Measurements from ENCODE around the gene UBN2.

The UBN2 gene

GRCh38 chr7:139231513-139232376 lies 708 bp downstream of the UBN2 start (continued):
- TF ChIP-seq PATZ1 (tag by site-specific recombination; IDR thresholded peaks at IDR 0.05) = peak; percentile 76; the same call in 1 of the 2 replicates
- TF ChIP-seq ZIC2 (tag by site-specific recombination; IDR thresholded peaks at IDR 0.05) = peak; percentile 74
- TF ChIP-seq ZBTB6 (tag by site-specific recombination; IDR thresholded peaks at IDR 0.05) = no peak

- Histone ChIP-seq H3K4me3 (ENCODE audit: low read depth, low read length) (peak overlapping the region; percentile 100), H3K4me1 (ENCODE audit: control insufficient read depth, insufficient read depth, low read length) (0 out of 2 replicates have a peak, but pooled peaks cover 3% of the 10 kb centered on the region), H3K27ac (ENCODE audit: extremely low read depth, low read depth, low read length) (no peak overlapping the region), H3K9me3 (ENCODE audit: control insufficient read depth, insufficient read depth, low read depth, low read length) (no peaks in the 10 kb centered on the region), H3K36me3 (ENCODE audit: control insufficient read depth in 2 of 2, insufficient read depth in 1 of 2, low read length in 2 of 2) (peaks cover 2 to 3% of the 10 kb centered on the region in 2 experiments; a peak in 2 of 3 replicates)
- CTCF ChIA-PET = no interaction called here
- POLR2A ChIA-PET = no interaction called here
- TF ChIP-seq AEBP2 (tag by site-specific recombination; IDR thresholded peaks at IDR 0.05; ENCODE audit: borderline replicate concordance) (no peak), ZNF837 (tag by site-specific recombination; IDR thresholded peaks at IDR 0.05) (no peak), ZNF513 (tag by site-specific recombination; IDR thresholded peaks at IDR 0.05) (peak; percentile 95), ZNF354C (tag by site-specific recombination; IDR thresholded peaks at IDR 0.05; ENCODE audit: borderline replicate concordance, low read depth) (no peak), KLF7 (tag by site-specific recombination; IDR thresholded peaks at IDR 0.05; ENCODE audit: borderline replicate concordance) (no peak), FEZF1 (tag by site-specific recombination; IDR thresholded peaks at IDR 0.05) (no peak), ZNF311 (tag by site-specific recombination; IDR thresholded peaks at IDR 0.05; ENCODE audit: borderline replicate concordance) (no peak), ZNF433 (tag by site-specific recombination; IDR thresholded peaks at IDR 0.05; ENCODE audit: low read depth) (no peak), ZNF335 (tag by site-specific recombination; conservative IDR thresholded peaks at IDR 0.05) (peak; percentile 57; the same call in 1 of the 2 replicates), ZNF449 (tag by site-specific recombination; IDR thresholded peaks at IDR 0.05) (0 out of 2 replicates have a peak, but pooled peaks have one; percentile 18), ZNF548 (tag by site-specific recombination; IDR thresholded peaks at IDR 0.05) (no peak), TRIM28 (IDR thresholded peaks at IDR 0.05; ENCODE audit: borderline replicate concordance, low read length) (no peak), PATZ1 (tag by site-specific recombination; IDR thresholded peaks at IDR 0.05) (0 out of 2 replicates have a peak, but pooled peaks have one; percentile 30), ZNF660 (tag by site-specific recombination; IDR thresholded peaks at IDR 0.05) (0 out of 2 replicates have a peak, but pooled peaks have one; percentile 13), ZNF138 (tag by site-specific recombination; IDR thresholded peaks at IDR 0.05; ENCODE audit: borderline replicate concordance) (no peak), ZNF624 (tag by site-specific recombination; IDR thresholded peaks at IDR 0.05) (no peak)
Observed at GRCh38 chr7:139232377-139232717, 1.3 kb downstream of the UBN2 start.
